ENCODE data around the gene KIRREL3.

The KIRREL3 gene

DNA sequence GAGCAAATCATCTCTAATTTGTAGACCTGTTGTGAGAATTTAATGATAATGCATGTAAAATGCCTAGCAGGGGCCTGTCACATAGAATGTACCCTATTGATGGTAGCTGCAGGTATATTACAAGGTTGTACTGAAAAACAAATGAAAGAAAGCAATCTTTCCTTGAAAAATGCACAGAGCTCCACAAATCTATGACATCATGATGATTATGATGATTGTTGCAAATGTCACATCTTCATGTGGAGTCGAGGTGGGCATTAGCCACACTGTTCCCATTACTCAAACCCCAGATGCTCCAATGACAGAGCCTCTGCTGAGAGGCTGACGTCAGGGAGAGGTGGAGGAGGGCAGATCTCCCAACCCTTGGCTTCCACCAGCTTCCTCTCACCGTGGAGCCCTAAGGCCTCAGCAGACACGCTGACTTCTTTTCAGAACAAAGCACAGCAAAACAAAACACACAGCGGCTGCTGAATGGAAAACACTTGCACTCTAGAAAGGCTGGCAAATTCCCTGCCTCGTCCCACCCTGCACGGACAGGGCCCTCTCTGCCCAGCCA, 298.3 kb downstream of the KIRREL3 start:
- TF ChIP-seq ZFX (IDR thresholded peaks at IDR 0.05) (no peak), CTCF (conservative IDR thresholded peaks at IDR 0.05) (no peak)
- H3K27ac ChIP-seq: no peak overlapping the region

DNA sequence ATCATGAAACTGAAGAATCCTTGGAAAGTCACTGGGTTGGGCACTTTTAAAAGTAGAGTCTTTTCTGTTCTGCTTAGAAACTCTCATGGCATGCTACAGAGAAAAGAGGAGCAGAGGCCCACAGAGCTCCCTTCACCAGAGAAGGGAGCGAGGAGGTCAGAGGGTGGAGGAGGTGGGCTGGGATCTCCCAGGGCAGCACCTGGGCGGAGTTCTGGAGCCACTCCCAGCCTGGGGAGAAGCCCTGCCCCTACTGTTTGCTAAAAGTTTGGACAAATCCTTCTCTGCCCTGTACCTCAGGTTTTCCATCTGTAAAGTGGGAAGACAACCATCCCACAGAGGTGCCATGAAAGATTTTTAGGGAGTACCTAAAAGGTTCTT, 299.1 kb downstream of the KIRREL3 start:
- TF ChIP-seq ZFX (IDR thresholded peaks at IDR 0.05): no peak
- H3K27ac ChIP-seq: no peak overlapping the region

DNA sequence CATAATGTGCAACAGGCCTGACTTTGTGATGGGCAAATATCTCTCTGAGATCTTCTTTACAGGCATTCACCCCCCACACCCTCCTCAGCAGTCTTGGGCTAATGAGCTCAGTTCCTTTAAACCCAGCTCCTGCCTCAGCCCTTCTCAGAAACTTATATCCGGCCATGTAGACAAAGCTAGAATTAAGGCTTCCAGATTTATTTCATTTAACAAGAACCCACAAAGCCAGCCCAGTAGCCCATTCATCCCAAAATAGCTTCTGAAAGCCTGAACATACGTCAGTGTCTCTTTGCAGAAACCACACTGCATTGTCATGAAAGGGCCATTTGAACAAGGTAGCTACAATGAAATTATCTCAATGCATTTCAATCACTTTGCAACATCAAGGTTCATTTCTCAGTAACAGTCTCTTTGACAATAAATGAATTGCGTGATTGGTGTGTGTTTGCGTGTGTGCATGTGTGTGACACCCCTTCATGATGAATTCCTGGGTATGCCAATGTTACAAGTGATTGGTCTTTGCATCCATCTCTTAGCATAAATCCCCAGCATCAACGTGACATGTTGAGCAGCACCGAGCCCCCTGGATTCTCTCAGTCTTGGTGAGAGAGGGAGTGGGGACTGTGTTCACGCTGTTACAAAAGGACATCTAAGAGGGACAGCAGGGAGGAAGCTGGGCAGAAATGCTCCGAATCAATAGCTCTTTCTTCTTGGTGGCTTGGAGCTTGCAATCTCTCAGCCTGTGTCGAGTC, 299.6 kb downstream of the KIRREL3 start:
- H3K27ac ChIP-seq: no peak overlapping the region
- no peak for TF ChIP-seq ZFX (IDR thresholded peaks at IDR 0.05)
- no peak for TF ChIP-seq CTCF (conservative IDR thresholded peaks at IDR 0.05)

DNA sequence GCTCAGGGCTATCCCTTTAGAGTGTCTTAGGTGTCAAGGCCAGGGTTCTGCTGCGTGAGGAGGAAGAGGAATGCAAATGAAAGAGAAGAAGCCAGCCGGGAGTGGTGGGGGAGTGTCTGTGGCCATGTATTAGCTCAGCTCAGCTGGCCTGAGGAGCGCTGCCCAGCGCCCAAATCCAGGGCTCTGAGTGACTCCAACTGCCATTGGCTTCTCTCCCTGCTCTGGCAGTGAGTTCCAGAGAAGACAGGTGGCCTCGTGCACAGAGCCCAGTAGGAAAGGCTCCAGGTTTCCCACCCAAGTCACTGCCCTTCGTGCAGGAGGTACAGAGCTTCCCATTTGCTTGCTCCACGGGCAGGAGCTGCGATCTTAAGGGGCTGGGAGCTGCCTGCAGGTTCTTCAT, 302.0 kb downstream of the KIRREL3 start:
- TF ChIP-seq CTCF (conservative IDR thresholded peaks at IDR 0.05) (no peak), ZFX (IDR thresholded peaks at IDR 0.05) (no peak)
- no peak overlapping the region for H3K27ac ChIP-seq

GRCh38 chr11:126697936-126698335, 302.6 kb downstream of the KIRREL3 start:
- H3K27ac ChIP-seq: no peak overlapping the region

GRCh38 chr11:126696982-126697381, 303.6 kb downstream of the KIRREL3 start:
- TF ChIP-seq CTCF (conservative IDR thresholded peaks at IDR 0.05) (no peak), ZFX (IDR thresholded peaks at IDR 0.05) (no peak)
- no peak overlapping the region for H3K27ac ChIP-seq

More at GRCh38 chr11:126697936-126698335, 302.6 kb downstream of the KIRREL3 start:
- TF ChIP-seq CTCF (conservative IDR thresholded peaks at IDR 0.05) (no peak), ZFX (IDR thresholded peaks at IDR 0.05) (no peak)

DNA sequence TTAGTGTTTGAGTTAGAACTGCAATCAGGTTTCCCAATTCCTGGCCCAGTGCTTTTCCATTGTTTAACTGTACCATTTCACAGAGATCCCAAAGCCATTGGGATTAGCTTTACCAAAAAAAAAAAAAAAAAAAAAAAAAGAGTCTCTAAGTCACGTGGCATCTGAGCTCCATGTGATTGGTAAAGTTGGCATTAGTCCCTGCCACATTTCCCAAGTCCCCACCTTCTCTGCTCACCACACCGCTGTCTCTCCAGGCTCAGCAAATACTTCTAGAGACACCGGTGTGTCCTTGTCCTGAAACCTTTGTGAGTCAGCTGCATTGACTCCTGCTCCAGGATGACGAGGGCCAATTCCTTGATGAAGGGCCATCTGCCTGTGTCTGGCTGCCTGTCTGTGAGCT, 305.3 kb downstream of the KIRREL3 start:
- TF ChIP-seq ZFX (IDR thresholded peaks at IDR 0.05): no peak
- no peak overlapping the region for H3K27ac ChIP-seq

GRCh38 chr11:126694065-126694625, 306.4 kb downstream of the KIRREL3 start:
- H3K27ac ChIP-seq: no peak overlapping the region
- no peak for TF ChIP-seq ZFX (IDR thresholded peaks at IDR 0.05)
- no peak for TF ChIP-seq CTCF (conservative IDR thresholded peaks at IDR 0.05)
